Ishikawa (cell line): ENCODE measurements around the gene CALCOCO2.

Experiments
- CEBPB ChIP-seq: IDR thresholded peaks from 2 replicates; pipeline ENCODE4 v1.6.1; 2012
- CREB1 ChIP-seq: IDR thresholded peaks from 2 replicates; pipeline ENCODE4 v1.6.1; 2012; ENCODE audit warnings: low read depth
- EGR1 ChIP-seq: IDR thresholded peaks from 2 replicates; pipeline ENCODE4 v1.6.1; 2012
- EP300 ChIP-seq: IDR thresholded peaks from 2 replicates; pipeline ENCODE4 v1.6.1; 2012; ENCODE audit warnings: borderline replicate concordance
- FOXM1 ChIP-seq: IDR thresholded peaks from 2 replicates; pipeline ENCODE4 v1.6.1; 2012; ENCODE audit warnings: low read depth, borderline replicate concordance
- MAX ChIP-seq: IDR thresholded peaks from 2 replicates; pipeline ENCODE4 v1.6.1; 2012
- NFIC ChIP-seq: IDR thresholded peaks from 2 replicates; pipeline ENCODE4 v1.6.1; 2012
- RAD21 ChIP-seq: IDR thresholded peaks from 2 replicates; pipeline ENCODE4 v1.6.1; 2012; ENCODE audit warnings: low read depth
- REST ChIP-seq: IDR thresholded peaks from 2 replicates; pipeline ENCODE4 v1.6.1; 2012; ENCODE audit warnings: low read depth, mild to moderate bottlenecking
- TAF1 ChIP-seq: IDR thresholded peaks from 2 replicates; pipeline ENCODE4 v1.6.1; 2012; ENCODE audit warnings: low read depth, mild to moderate bottlenecking
- TCF12 ChIP-seq: IDR thresholded peaks from 2 replicates; pipeline ENCODE4 v1.6.1; 2012; ENCODE audit warnings: low read depth
- TEAD4 ChIP-seq: IDR thresholded peaks from 2 replicates; pipeline ENCODE4 v1.6.1; 2012
- USF1 ChIP-seq: IDR thresholded peaks from 2 replicates; pipeline ENCODE4 v1.6.1; 2012
- YY1 ChIP-seq: IDR thresholded peaks from 2 replicates; pipeline ENCODE4 v1.6.1; 2012; ENCODE audit warnings: low read depth
- ZBTB7A ChIP-seq: IDR thresholded peaks from 2 replicates; pipeline ENCODE4 v1.6.1; 2012; ENCODE audit warnings: low read depth

The CALCOCO2 gene

GRCh38 chr17:48830840-48831548, at the start of gene CALCOCO2:
TSS of gene CALCOCO2 (plus strand) at chr17:48831035. CDS start at chr17:48841708, 10,673 bp downstream.
- TF ChIP-seq YY1 (no peak), EP300 (no peak), TEAD4 (no peak), TCF12 (no peak), EGR1 (peak; percentile 12; the same call in 1 of the 2 replicates), REST (peak; percentile 66), USF1 (0 out of 2 replicates have a peak, but pooled peaks have one; percentile 17), NFIC (no peak), TAF1 (peak; percentile 46; the same call in 1 of the 2 replicates), MAX (no peak; the same call in 1 of the 2 replicates), CEBPB (peak; percentile 63; the same call in 1 of the 2 replicates), CREB1 (peak; percentile 74), RAD21 (no peak), ZBTB7A (no peak), FOXM1 (no peak)

GRCh38 chr17:48787828-48788227, 43.0 kb upstream of the CALCOCO2 start:
- TF ChIP-seq USF1 (no peak), EGR1 (no peak), REST (no peak), CEBPB (no peak), TCF12 (no peak), ZBTB7A (no peak), FOXM1 (no peak), RAD21 (no peak), YY1 (no peak), MAX (no peak), TAF1 (no peak), NFIC (no peak), TEAD4 (no peak), CREB1 (no peak), EP300 (no peak)

GRCh38 chr17:48790607-48791127, 40.2 kb upstream of the CALCOCO2 start:
- TF ChIP-seq EP300 (no peak), TCF12 (no peak)

- TF ChIP-seq RAD21 (peak; percentile 87), NFIC (no peak)
These were observed 39.5 kb upstream of the CALCOCO2 start for GRCh38 chr17:48791128-48792032.

GRCh38 chr17:48792033-48792798, 38.6 kb upstream of the CALCOCO2 start:
- TF ChIP-seq CEBPB (no peak), RAD21 (no peak), REST (no peak), USF1 (no peak), ZBTB7A (no peak), EP300 (no peak), TCF12 (no peak), EGR1 (no peak), MAX (no peak), TEAD4 (no peak), NFIC (no peak), TAF1 (no peak), CREB1 (no peak), YY1 (no peak), FOXM1 (no peak)
